PFSK-1 (cell line): Measurements from ENCODE around the gene MTCL3.

Source experiments
- FOXP2 ChIP-seq: optimal IDR thresholded peaks from 2 replicates; pipeline ENCODE3; 2011; ENCODE audit warnings: borderline replicate concordance, control low read depth, inconsistent platforms; ENCODE audit not compliant: insufficient read depth; ENCODE audit errors: extremely low read length, extremely low read depth
- POLR2AphosphoS5 ChIP-seq: IDR thresholded peaks from 2 replicates; pipeline ENCODE4 v1.6.1; 2012; ENCODE audit warnings: low read depth, mild to moderate bottlenecking, control low read depth, low read length, moderate library complexity
- REST ChIP-seq, 2 experiments: IDR thresholded peaks; 2 replicates each; pipeline versions ENCODE4 v1.6.1 to v1.8.0; 2011 to 2012; ENCODE audit warnings: low read depth in 2 of 2, low read length in 2 of 2, control low read depth in 1 of 2, inconsistent platforms in 1 of 2, mild to moderate bottlenecking in 1 of 2, moderate library complexity in 1 of 2; ENCODE audit not compliant: insufficient read depth in 1 of 2
- SIN3A ChIP-seq: IDR thresholded peaks from 2 replicates; pipeline ENCODE4 v1.6.1; 2012; ENCODE audit warnings: mild to moderate bottlenecking, low read length, moderate library complexity, borderline replicate concordance; ENCODE audit not compliant: insufficient read depth
- TAF1 ChIP-seq: IDR thresholded peaks from 2 replicates; pipeline ENCODE4 v1.6.1; 2012; ENCODE audit warnings: low read length, control low read depth, borderline replicate concordance; ENCODE audit not compliant: insufficient read depth

The MTCL3 gene

GRCh38 chr6:127519469-127519785 is 292 bp upstream of the MTCL3 start:
- no peak for TF ChIP-seq REST (IDR thresholded peaks at IDR 0.05; ENCODE audit: insufficient read depth in 1 of 2, low read depth in 2 of 2, low read length in 2 of 2)
- no peak for TF ChIP-seq FOXP2
- no peak for TF ChIP-seq TAF1
- no peak for TF ChIP-seq SIN3A
- TF ChIP-seq POLR2AphosphoS5 = no peak

GRCh38 chr6:127518191-127518709 is 885 bp downstream of the MTCL3 start:
- TF ChIP-seq SIN3A (no peak), POLR2AphosphoS5 (no peak), TAF1 (no peak), FOXP2 (no peak), REST (IDR thresholded peaks at IDR 0.05; ENCODE audit: insufficient read depth in 1 of 2, low read depth in 2 of 2, low read length in 2 of 2) (no peak)

GRCh38 chr6:127517693-127518092 is 1.4 kb downstream of the MTCL3 start:
- TF ChIP-seq FOXP2 = no peak
- no peak for TF ChIP-seq TAF1
- TF ChIP-seq POLR2AphosphoS5 = no peak
- TF ChIP-seq REST (IDR thresholded peaks at IDR 0.05; ENCODE audit: insufficient read depth in 1 of 2, low read depth in 2 of 2, low read length in 2 of 2) = no peak
- no peak for TF ChIP-seq SIN3A

- TF ChIP-seq POLR2AphosphoS5 = no peak
- no peak for TF ChIP-seq REST (IDR thresholded peaks at IDR 0.05; ENCODE audit: insufficient read depth in 1 of 2, low read depth in 2 of 2, low read length in 2 of 2)
- no peak for TF ChIP-seq SIN3A
- TF ChIP-seq TAF1 = no peak
- TF ChIP-seq FOXP2 = no peak
Observed at GRCh38 chr6:127516662-127517273, 2.4 kb downstream of the MTCL3 start.
